Fibroblast of villous mesenchyme (primary cell): Measurements from ENCODE around the gene SLAMF7. TPM values are rescaled to one million over a fixed set of nuclear protein-coding genes. Genes with fewer than 3 reads are reported as not detected.
"Not testable (repeated sequence)": the region's sequence is repeated elsewhere in the genome, so short reads cannot be mapped to it uniquely, and the experiment has no call there.

Experiments used
- DNase-seq: peaks from one replicate; pipeline ENCODE4 v3.0.0-alpha.2; 2010; ENCODE audit warnings: low read depth
- H3K4me3 ChIP-seq: 2 replicates; pipeline ENCODE4 v1.5.1; 2011; ENCODE audit warnings: low read depth, mild to moderate bottlenecking, low read length
- CTCF ChIP-seq: IDR thresholded peaks from 2 replicates; pipeline ENCODE4 v1.5.1; 2012; ENCODE audit warnings: low read depth, mild to moderate bottlenecking, low read length; ENCODE audit not compliant: insufficient read depth
- total RNA-seq: library from RNA; depleted of rRNA; stranded (reverse); fragments of >200 nt; gene quantifications from 2 replicates; pipeline ENCODE4 v1.2.3, GENCODE V29; 2012

SLAMF7 gene
- total RNA-seq, 1 donor, result not detected

- peak; percentile 68 for DNase-seq
Measured at GRCh38 chr1:160726498-160727315, 12.3 kb upstream of the SLAMF7 start.

GRCh38 chr1:160727316-160727640, 11.8 kb upstream of the SLAMF7 start:
- no peak overlapping the region for H3K4me3 ChIP-seq
- no peak for TF ChIP-seq CTCF
- DNase-seq, result no peak

More at GRCh38 chr1:160726498-160727315, 12.3 kb upstream of the SLAMF7 start:
- TF ChIP-seq CTCF, result peak; percentile 76
- H3K4me3 ChIP-seq, result no peak overlapping the region

GRCh38 chr1:160731564-160731963, 7.5 kb upstream of the SLAMF7 start:
- DNase-seq, result not testable (repeated sequence)

GRCh38 chr1:160731990-160732389, 7.1 kb upstream of the SLAMF7 start:
- H3K4me3 ChIP-seq, result no peak overlapping the region
- peak; percentile 11 for DNase-seq

More at GRCh38 chr1:160731564-160731963, 7.5 kb upstream of the SLAMF7 start:
- not testable (repeated sequence) for H3K4me3 ChIP-seq

GRCh38 chr1:160733898-160734297, 5.1 kb upstream of the SLAMF7 start:
- TF ChIP-seq CTCF, result no peak
- no peak for DNase-seq
- no peak overlapping the region for H3K4me3 ChIP-seq

More at GRCh38 chr1:160731990-160732389, 7.1 kb upstream of the SLAMF7 start:
- no peak for TF ChIP-seq CTCF

- peak; percentile 10 for DNase-seq
- no peak overlapping the region for H3K4me3 ChIP-seq
- no peak for TF ChIP-seq CTCF
Measured at GRCh38 chr1:160734301-160734700, 4.7 kb upstream of the SLAMF7 start.

GRCh38 chr1:160738271-160738670, 776 bp upstream of the SLAMF7 start:
- TF ChIP-seq CTCF, result no peak
- H3K4me3 ChIP-seq, result no peak overlapping the region
- no peak for DNase-seq
